Pons (tissue), 1 donor: ENCODE measurements around the gene SLC12A3.

Experiments
- DNase-seq: peaks from one replicate; pipeline ENCODE4 v3.0.0-alpha.2; 2016; ENCODE audit warnings: low spot score

The SLC12A3 gene

GRCh38 chr16:56892705-56893104 lies 27.7 kb downstream of the SLC12A3 start:
- no peak for DNase-seq

GRCh38 chr16:56894331-56894917 lies 29.4 kb downstream of the SLC12A3 start:
- DNase-seq: no peak

GRCh38 chr16:56895813-56896212 lies 30.8 kb downstream of the SLC12A3 start:
- DNase-seq: no peak

GRCh38 chr16:56896244-56896643 lies 31.2 kb downstream of the SLC12A3 start:
- no peak for DNase-seq

- DNase-seq: no peak
Observed at GRCh38 chr16:56897026-56897799, 32.2 kb downstream of the SLC12A3 start.

GRCh38 chr16:56898847-56899246 lies 33.8 kb downstream of the SLC12A3 start:
- DNase-seq: no peak

GRCh38 chr16:56903866-56904265 lies 38.9 kb downstream of the SLC12A3 start:
- no peak for DNase-seq

GRCh38 chr16:56907401-56907800 lies 42.4 kb downstream of the SLC12A3 start:
- no peak for DNase-seq

- no peak for DNase-seq
Observed at GRCh38 chr16:56909527-56909979, 44.5 kb downstream of the SLC12A3 start.

- DNase-seq: no peak
Observed at GRCh38 chr16:56910112-56910511, 45.1 kb downstream of the SLC12A3 start.

- DNase-seq: peak; percentile 78
Observed at GRCh38 chr16:56910654-56911539, 45.9 kb downstream of the SLC12A3 start.

GRCh38 chr16:56911771-56912571 lies 47.0 kb downstream of the SLC12A3 start:
- DNase-seq: peak; percentile 79

GRCh38 chr16:56912746-56913708 lies 48.0 kb downstream of the SLC12A3 start:
- DNase-seq: no peak

- no peak for DNase-seq
Observed at GRCh38 chr16:56914896-56915295, 49.9 kb downstream of the SLC12A3 start.

- DNase-seq: no peak
Observed at GRCh38 chr16:56915336-56916119, 50.5 kb downstream of the SLC12A3 start.

GRCh38 chr16:56916571-56917403 lies 51.8 kb downstream of the SLC12A3 start:
- peak; percentile 64 for DNase-seq

- no peak for DNase-seq
Observed at GRCh38 chr16:56918467-56919012, 53.5 kb downstream of the SLC12A3 start.

- no peak for DNase-seq
Observed at GRCh38 chr16:56919099-56919800, 54.2 kb downstream of the SLC12A3 start.
